Measurements from ENCODE around the gene PTAFR.

The PTAFR gene

GRCh38 chr1:28114844-28115243 is 61.6 kb downstream of the PTAFR start:
- DNase-seq, result no peak

GRCh38 chr1:28113242-28113572 is 63.3 kb downstream of the PTAFR start:
- no peak for DNase-seq

- no peak for DNase-seq
Observed at GRCh38 chr1:28112388-28113241, 63.9 kb downstream of the PTAFR start.

- no peak for DNase-seq
Observed at GRCh38 chr1:28111157-28111556, 65.3 kb downstream of the PTAFR start.

GRCh38 chr1:28110555-28110954 is 65.9 kb downstream of the PTAFR start:
- DNase-seq, result no peak

GRCh38 chr1:28109639-28110038 is 66.9 kb downstream of the PTAFR start:
- DNase-seq, result no peak

- DNase-seq, result no peak
Observed at GRCh38 chr1:28108001-28108400, 68.5 kb downstream of the PTAFR start.

GRCh38 chr1:28104866-28105467 is 71.5 kb downstream of the PTAFR start:
- DNase-seq, result peak; percentile 97

- no peak for DNase-seq
Observed at GRCh38 chr1:28102189-28102588, 74.3 kb downstream of the PTAFR start.

- no peak for DNase-seq
Observed at GRCh38 chr1:28099050-28099769, 77.3 kb downstream of the PTAFR start.

Data from NCI-H510A treated with DMSO at 0.1 percent for 48 hours (cell line).